Activated T-cell treated with anti-CD3 and anti-CD28 coated beads, Interleukin-2, amount 50 U/mL, for 24 hours (primary cell): ENCODE results near the gene PDILT.
A peak's percentile ranks its signal among the peaks of the same experiment; 100 is the strongest.

Experiments used
- DNase-seq: peaks from one replicate; pipeline ENCODE4 v3.0.0-alpha.2; 2020
- H3K27ac Mint-ChIP-seq: 2 replicates; pipeline ENCODE4 v1.8.0; 2020; ENCODE audit warnings: mild to moderate bottlenecking, mixed read lengths
- H3K27me3 Mint-ChIP-seq: 2 replicates; pipeline ENCODE4 v1.8.0; 2020; ENCODE audit warnings: mixed read lengths
- H3K36me3 Mint-ChIP-seq: 2 replicates; pipeline ENCODE4 v1.8.0; 2020; ENCODE audit warnings: low read depth, mixed read lengths
- H3K4me1 Mint-ChIP-seq: 2 replicates; pipeline ENCODE4 v1.8.0; 2020; ENCODE audit warnings: low read depth, mixed read lengths
- H3K4me3 Mint-ChIP-seq: 2 replicates; pipeline ENCODE4 v1.8.0; 2020; ENCODE audit warnings: mild to moderate bottlenecking, moderate library complexity, mixed read lengths
- H3K9me3 Mint-ChIP-seq: 2 replicates; pipeline ENCODE4 v1.8.0; 2020; ENCODE audit warnings: mixed read lengths

The PDILT gene

GRCh38 chr16:20393801-20394577, 10.5 kb downstream of the PDILT start:
- Mint-ChIP-seq H3K27ac (no peak overlapping the region), H3K4me1 (no peaks in the 10 kb centered on the region), H3K27me3 (peaks cover under 1% of the 10 kb centered on the region), H3K4me3 (no peak overlapping the region), H3K36me3 (no peaks in the 10 kb centered on the region), H3K9me3 (no peaks in the 10 kb centered on the region)
- no peak for DNase-seq

GRCh38 chr16:20391045-20391444, 13.5 kb downstream of the PDILT start:
- Mint-ChIP-seq H3K4me1 (no peaks in the 10 kb centered on the region), H3K4me3 (no peak overlapping the region)

GRCh38 chr16:20388854-20389253, 15.7 kb downstream of the PDILT start:
- Mint-ChIP-seq H3K27ac (no peak overlapping the region), H3K4me3 (no peak overlapping the region), H3K4me1 (no peaks in the 10 kb centered on the region), H3K36me3 (no peaks in the 10 kb centered on the region), H3K27me3 (peaks cover 17% of the 10 kb centered on the region), H3K9me3 (no peaks in the 10 kb centered on the region)
- no peak for DNase-seq

More at GRCh38 chr16:20391045-20391444, 13.5 kb downstream of the PDILT start:
- H3K27me3 Mint-ChIP-seq, result peaks cover 17% of the 10 kb centered on the region
- DNase-seq, result no peak
- H3K27ac Mint-ChIP-seq, result no peak overlapping the region
- no peaks in the 10 kb centered on the region for H3K9me3 Mint-ChIP-seq
- no peaks in the 10 kb centered on the region for H3K36me3 Mint-ChIP-seq

- H3K4me1 Mint-ChIP-seq, result no peaks in the 10 kb centered on the region
- no peak overlapping the region for H3K27ac Mint-ChIP-seq
- H3K4me3 Mint-ChIP-seq, result no peak overlapping the region
- DNase-seq, result no peak
- no peaks in the 10 kb centered on the region for H3K36me3 Mint-ChIP-seq
- H3K9me3 Mint-ChIP-seq, result no peaks in the 10 kb centered on the region
- peaks cover 17% of the 10 kb centered on the region for H3K27me3 Mint-ChIP-seq
Measured at GRCh38 chr16:20387978-20388377, 16.6 kb downstream of the PDILT start.

GRCh38 chr16:20385844-20386832, 18.4 kb downstream of the PDILT start:
- H3K27ac Mint-ChIP-seq, result no peak overlapping the region
- peak; percentile 68 for DNase-seq
- H3K9me3 Mint-ChIP-seq, result no peaks in the 10 kb centered on the region
- H3K4me3 Mint-ChIP-seq, result no peak overlapping the region
- H3K36me3 Mint-ChIP-seq, result no peaks in the 10 kb centered on the region
- H3K4me1 Mint-ChIP-seq, result no peaks in the 10 kb centered on the region
- H3K27me3 Mint-ChIP-seq, result peaks cover 17% of the 10 kb centered on the region

GRCh38 chr16:20383106-20384029, 21.2 kb downstream of the PDILT start:
- Mint-ChIP-seq H3K4me3 (no peak overlapping the region), H3K9me3 (no peaks in the 10 kb centered on the region), H3K27ac (no peak overlapping the region), H3K4me1 (no peaks in the 10 kb centered on the region), H3K36me3 (no peaks in the 10 kb centered on the region), H3K27me3 (peaks cover 21% of the 10 kb centered on the region)
- DNase-seq, result peak; percentile 38

GRCh38 chr16:20382202-20382948, 22.2 kb downstream of the PDILT start:
- Mint-ChIP-seq H3K27me3 (peaks cover 17% of the 10 kb centered on the region), H3K27ac (no peak overlapping the region), H3K4me3 (no peak overlapping the region), H3K9me3 (no peaks in the 10 kb centered on the region), H3K36me3 (no peaks in the 10 kb centered on the region), H3K4me1 (no peaks in the 10 kb centered on the region)
- no peak for DNase-seq

- Mint-ChIP-seq H3K36me3 (no peaks in the 10 kb centered on the region), H3K9me3 (no peaks in the 10 kb centered on the region), H3K4me1 (no peaks in the 10 kb centered on the region), H3K27me3 (peaks cover 9% of the 10 kb centered on the region), H3K27ac (no peak overlapping the region), H3K4me3 (no peak overlapping the region)
- DNase-seq, result no peak
Measured at GRCh38 chr16:20380782-20381181, 23.8 kb downstream of the PDILT start.

GRCh38 chr16:20377181-20377580, 27.4 kb downstream of the PDILT start:
- DNase-seq, result no peak
- H3K27me3 Mint-ChIP-seq, result peaks cover 19% of the 10 kb centered on the region
- H3K27ac Mint-ChIP-seq, result no peak overlapping the region
- H3K4me1 Mint-ChIP-seq, result no peaks in the 10 kb centered on the region
- no peak overlapping the region for H3K4me3 Mint-ChIP-seq
- H3K36me3 Mint-ChIP-seq, result no peaks in the 10 kb centered on the region
- no peaks in the 10 kb centered on the region for H3K9me3 Mint-ChIP-seq

- Mint-ChIP-seq H3K27me3 (peaks cover 25% of the 10 kb centered on the region), H3K27ac (no peak overlapping the region), H3K36me3 (no peaks in the 10 kb centered on the region), H3K4me1 (no peaks in the 10 kb centered on the region), H3K4me3 (no peak overlapping the region), H3K9me3 (no peaks in the 10 kb centered on the region)
- no peak for DNase-seq
Measured at GRCh38 chr16:20372701-20373100, 31.8 kb downstream of the PDILT start.

GRCh38 chr16:20369452-20370054, 35.0 kb downstream of the PDILT start:
- Mint-ChIP-seq H3K9me3 (no peaks in the 10 kb centered on the region), H3K4me1 (no peaks in the 10 kb centered on the region), H3K4me3 (no peak overlapping the region), H3K36me3 (no peaks in the 10 kb centered on the region), H3K27ac (no peak overlapping the region), H3K27me3 (peaks cover 23% of the 10 kb centered on the region)
- no peak for DNase-seq

- H3K27me3 Mint-ChIP-seq, result peaks cover 19% of the 10 kb centered on the region
- DNase-seq, result no peak
- H3K4me1 Mint-ChIP-seq, result no peaks in the 10 kb centered on the region
- no peaks in the 10 kb centered on the region for H3K9me3 Mint-ChIP-seq
- no peaks in the 10 kb centered on the region for H3K36me3 Mint-ChIP-seq
- no peak overlapping the region for H3K27ac Mint-ChIP-seq
- H3K4me3 Mint-ChIP-seq, result no peak overlapping the region
Measured at GRCh38 chr16:20364051-20364450, 40.5 kb downstream of the PDILT start.

- H3K27ac Mint-ChIP-seq, result no peak overlapping the region
- H3K27me3 Mint-ChIP-seq, result peaks cover 14% of the 10 kb centered on the region
- no peaks in the 10 kb centered on the region for H3K36me3 Mint-ChIP-seq
- no peaks in the 10 kb centered on the region for H3K9me3 Mint-ChIP-seq
- H3K4me3 Mint-ChIP-seq, result no peak overlapping the region
- H3K4me1 Mint-ChIP-seq, result no peaks in the 10 kb centered on the region
- no peak for DNase-seq
Measured at GRCh38 chr16:20363191-20363590, 41.3 kb downstream of the PDILT start.
